HG03159 (cell line): ENCODE data around the gene TMSB15C.
"Not testable (repeated sequence)": the region's sequence is repeated elsewhere in the genome, so short reads cannot be mapped to it uniquely, and the experiment has no call there.

Experiments
- ATAC-seq: cut with Tn5 transposase; IDR thresholded peaks from one replicate; pipeline ENCODE4 v1.9.1; 2021; ENCODE audit warnings: mild to moderate bottlenecking, moderate library complexity; ENCODE audit not compliant: unreplicated experiment

Gene TMSB15C

DNA sequence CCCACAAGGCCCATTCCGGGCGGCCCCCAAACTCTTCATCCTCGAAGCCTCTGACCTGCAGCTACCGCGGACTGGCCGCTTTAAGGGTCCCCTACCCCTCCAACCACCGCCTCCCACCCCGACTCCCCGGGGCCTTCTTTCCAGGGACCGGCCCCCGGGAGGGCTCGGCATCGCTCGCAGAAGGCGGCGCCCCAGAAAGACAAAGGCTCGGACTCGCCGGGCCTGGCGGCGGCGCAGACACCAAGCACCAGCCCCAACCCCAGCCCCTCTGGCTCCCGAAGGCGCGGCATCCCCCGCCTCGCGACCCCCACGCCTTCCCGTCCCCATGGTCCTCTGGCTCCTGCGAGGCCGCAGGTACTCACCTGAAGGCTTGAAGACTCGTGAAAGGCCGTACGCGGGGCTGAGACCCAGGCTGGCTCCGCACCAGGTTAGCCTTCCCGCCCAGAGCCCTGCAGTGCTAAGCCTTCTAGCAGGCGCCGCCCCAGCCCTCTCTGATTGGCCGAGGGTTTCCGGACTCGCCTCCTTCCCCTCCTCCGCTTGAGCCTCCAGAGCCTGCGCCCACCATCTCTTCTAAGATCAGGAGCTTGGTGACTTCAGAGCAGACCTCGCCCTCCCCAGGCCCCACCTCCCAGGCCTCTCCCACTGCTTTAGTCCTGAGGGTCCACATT, at the start of gene TMSB15C:
TMSB15C (minus strand) TSS at position 459 of the 668 bp plus-strand sequence.
- peak; percentile 98 for ATAC-seq

DNA sequence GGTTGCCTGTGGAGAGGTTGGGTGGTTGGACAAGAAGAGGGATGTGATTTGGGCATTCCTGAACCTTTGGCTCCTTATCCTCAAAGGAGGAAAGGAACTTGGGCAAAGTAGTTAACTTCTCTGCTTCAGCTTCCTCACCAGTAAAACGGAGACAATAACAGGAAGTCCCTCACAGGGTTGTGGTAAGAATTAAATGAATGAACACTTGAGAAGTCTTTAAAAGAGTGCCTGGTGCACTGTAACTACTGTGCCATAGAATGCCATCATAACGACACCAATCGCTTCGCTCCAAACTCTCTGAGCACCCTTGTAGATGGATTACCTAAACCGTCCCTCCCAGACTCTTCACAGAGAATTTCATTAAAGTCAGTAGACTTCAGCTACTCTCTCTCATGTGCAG, 46.8 kb upstream of the TMSB15C start:
- no peak for ATAC-seq

DNA sequence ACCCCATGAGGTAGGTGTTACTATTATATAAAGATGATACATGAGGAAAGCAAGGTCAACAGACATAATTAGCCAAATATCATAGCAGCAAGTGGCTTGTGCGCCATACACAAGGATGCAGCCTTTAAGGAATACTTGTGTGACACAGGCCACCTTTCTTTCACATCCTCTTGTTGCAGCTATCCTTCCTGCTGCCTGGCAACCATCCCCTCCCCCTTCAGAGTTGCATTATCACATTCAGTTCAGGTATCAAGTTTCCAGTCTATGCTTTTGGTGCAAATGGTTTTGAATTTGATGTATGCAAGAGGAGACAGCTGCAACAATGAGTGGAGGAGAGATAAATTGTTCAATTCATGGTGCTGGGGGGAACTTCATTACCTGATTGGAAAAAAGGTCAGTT, 42.7 kb upstream of the TMSB15C start:
- no peak for ATAC-seq

DNA sequence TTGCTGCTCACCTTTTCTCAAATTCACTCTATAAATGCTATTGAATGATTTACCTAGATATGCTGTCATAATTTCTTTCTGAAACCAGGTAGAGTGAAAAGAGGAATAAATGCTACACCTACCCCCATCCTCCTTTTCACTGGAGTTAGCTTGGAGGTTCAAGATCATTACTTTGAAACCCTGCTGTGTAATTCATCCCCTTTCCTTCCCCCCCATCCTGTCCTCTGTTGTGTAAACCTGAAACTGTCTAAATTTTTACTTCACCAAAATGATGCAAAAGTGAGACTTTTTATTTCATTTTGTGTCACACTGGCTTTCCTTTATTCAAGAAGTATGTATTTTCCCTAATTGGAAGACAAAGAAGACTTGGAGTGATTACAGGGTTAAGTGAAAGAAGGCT, 41.7 kb upstream of the TMSB15C start:
- ATAC-seq: no peak

DNA sequence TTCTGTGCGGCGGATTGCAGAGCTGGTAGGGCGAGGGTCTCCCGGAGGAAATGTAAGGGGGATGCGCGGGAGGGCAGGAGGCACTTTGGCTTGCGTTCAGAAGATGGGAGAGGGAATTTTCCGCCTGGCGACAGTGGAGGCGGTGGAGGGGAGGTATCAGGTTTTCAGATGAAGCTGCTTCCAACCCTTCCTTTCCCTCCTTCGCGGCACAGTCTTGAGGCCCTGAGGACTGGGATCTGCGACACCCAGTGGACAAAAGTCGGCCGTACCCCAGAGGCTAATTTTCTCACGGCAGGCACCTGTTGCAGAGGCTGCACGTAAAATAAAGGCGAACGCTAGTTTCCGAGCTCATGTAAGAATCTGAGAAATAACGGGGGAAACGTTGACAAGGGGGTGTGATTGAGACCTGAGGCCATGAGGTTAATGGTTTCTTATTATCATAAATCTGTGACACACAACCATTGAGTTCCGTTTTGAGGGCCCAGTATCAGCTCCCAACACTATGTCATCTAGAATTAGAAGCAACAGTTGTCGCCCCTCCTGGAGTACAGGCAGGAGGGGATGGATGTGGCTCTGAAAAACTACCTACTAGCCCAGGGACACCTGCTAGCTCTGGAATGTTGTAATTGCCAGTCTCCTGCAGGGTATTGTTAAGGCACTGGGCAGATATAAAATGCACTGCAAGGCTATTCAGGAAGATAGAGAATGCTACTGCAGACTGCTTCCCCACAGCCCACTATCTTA, 37.4 kb upstream of the TMSB15C start:
- peak; percentile 42 for ATAC-seq

DNA sequence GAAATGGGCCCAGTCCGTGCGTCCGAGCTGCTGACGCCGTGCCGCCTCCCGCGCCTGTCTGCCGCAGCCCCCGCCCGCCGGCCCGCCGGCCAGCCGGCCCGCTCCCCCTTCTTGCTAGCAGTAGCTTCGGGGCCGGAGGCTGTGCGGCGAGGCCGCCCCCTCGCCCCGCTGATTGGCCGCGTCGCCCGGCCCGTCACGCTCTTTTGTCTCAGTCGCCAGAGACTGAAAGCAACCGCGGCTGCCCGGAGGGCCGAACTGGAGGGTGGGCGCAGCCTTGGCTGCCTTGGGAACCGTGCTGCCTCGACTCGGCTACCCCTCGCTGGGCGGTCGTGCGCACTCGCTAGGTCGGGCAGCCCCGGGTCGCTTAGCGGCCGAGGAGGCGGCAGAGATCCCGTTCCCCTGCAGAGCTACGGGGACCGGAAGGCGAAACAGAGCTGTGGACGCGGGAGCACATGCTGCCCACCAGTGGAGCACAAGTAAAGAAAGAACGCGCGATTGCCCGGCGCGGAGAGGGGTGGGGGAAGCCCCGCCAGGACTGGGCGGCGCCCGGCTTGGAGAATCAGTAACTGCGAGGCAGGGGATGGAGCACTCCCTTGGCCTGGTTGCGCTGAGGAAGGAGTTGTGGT, 36.4 kb upstream of the TMSB15C start, which contains the start of gene ZCCHC18:
ZCCHC18 (plus strand) TSS at position 198 of the 626 bp plus-strand sequence. CDS start 1,589 bp downstream, outside the sequence.
- peak; percentile 65 for ATAC-seq

DNA sequence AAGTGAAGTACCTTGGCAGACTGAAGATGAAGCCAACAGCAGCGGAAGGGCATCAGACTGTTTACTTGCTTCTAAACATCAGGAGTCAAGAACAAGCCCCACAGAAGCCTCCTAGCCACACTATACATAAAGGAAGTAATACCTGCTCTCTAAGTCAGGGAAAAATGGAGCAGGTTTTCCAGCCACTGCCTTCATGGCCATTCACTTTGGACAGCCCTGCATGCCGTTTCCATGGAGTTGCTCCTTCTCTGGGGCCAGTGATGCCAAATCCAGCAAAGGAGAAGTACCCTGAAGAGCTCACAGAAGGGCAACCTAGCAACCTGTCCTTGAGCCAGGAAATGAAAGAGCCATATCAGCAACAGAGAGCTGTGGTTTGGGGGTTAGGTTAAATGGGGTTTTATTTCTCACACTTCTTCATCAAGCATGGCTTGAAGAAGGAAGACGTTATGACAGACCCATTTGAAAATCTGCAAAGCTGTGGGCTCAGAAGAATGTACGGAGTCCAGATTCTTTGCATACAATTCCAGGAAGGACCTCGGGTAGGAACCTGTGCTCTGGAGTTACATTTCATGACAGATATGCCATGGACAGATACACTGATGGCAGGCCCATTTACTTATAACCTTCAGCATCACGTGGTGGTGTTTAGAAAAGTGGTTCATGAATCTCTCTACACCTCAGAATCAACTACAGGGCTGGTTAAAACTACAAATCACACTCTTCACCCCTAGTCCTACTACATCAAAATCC, 34.6 kb upstream of the TMSB15C start:
- ATAC-seq: peak; percentile 44

DNA sequence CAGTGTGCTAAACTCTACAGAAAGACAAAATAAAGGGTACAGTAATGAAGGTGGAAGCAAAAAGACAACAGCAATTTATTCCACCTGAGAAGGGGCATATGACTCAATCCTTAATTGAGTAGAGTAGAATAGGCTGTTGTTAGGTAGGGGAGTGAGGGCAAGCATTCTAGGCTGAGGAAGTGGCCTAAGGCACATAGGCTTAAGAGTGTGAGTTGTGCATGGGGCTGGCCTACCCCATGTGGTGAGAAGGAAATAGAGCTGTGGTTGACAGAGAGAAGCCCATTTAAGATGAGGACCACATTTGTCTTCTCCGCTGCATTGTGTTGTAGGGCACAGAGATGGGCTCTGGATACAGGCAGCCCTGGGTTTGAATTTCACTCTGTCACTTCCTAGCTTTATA, 32.9 kb upstream of the TMSB15C start:
- no peak for ATAC-seq

DNA sequence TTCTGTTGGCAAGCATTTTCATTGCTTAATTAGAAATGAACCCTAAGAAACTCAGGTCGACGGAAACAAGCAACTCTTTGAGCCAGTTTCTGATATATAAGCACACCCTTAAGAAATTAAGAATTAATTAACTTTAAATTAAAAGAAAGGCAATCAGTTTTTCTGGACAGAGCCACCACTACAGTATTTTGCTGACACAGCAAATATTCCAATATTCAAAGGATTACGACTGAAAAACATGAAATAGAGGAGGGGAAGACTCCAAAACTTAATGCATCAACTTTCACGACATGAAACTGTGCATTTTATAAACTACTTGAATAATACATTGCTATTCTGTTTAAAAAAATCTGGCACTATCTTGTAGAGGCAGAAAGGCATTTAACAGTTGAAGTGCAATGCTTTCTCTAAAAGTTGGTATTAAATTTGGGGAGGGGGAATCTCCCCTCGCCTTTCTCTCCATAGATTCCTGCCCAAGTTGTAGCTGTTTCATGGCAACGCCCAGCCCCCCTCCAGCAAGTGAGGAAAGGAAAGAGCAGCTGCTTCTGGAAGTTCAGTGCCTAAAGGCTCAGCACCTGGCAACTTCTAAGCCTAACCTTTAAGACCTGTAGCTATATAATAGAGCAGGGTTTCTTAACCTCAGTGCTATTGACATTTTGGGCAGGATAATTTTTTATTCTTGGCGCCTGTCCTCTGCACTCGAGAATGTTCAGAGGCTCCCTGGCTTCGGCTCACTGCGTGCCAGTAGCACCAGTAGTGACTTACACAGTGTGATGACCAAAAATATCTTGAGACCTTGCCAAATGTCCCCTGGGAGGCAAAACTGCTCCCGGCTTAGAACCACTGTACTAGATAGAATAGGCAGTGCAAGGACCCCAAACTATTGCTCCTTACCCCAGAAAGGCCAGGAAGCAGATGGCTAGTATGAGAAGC, 29.6 kb upstream of the TMSB15C start:
- ATAC-seq: no peak

DNA sequence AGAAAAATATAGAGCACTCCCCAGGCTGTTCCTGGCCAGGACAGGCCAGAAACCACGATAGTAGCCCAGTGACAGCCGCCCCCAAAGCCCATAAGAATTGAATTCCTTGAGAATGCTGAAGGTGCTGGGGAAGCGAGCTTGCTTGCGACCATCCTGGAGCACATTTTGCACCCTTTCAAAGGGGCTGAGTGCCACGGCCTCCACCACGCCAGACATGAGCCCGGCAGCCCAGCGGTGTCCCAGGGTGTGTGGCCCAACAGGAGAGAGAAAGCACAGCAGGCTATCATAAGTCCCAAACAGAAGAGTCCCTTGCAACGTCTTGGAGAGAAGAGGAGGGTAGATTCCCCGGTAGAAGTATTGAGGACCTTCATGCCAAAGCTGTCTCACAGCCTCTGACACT, 28.6 kb upstream of the TMSB15C start:
- ATAC-seq: no peak

DNA sequence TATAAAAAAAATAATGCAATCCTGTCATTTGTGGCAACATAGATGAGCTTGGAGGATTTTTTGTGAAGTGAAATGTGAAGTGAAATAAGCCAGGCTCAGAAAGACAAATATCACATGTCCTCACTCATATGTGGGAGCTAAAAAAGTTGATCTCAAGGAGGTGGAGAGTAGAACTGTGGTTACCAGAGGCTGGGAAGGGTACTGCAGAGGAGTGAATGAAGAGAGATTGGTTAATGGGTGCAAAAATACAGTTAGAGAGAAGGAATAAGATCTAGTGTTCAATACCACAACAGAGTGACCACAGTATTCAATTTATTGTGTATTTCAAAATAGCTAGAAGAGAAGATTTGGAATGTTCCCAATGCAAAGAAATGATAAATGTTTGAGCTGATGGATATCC, 22.9 kb upstream of the TMSB15C start:
- ATAC-seq: no peak

DNA sequence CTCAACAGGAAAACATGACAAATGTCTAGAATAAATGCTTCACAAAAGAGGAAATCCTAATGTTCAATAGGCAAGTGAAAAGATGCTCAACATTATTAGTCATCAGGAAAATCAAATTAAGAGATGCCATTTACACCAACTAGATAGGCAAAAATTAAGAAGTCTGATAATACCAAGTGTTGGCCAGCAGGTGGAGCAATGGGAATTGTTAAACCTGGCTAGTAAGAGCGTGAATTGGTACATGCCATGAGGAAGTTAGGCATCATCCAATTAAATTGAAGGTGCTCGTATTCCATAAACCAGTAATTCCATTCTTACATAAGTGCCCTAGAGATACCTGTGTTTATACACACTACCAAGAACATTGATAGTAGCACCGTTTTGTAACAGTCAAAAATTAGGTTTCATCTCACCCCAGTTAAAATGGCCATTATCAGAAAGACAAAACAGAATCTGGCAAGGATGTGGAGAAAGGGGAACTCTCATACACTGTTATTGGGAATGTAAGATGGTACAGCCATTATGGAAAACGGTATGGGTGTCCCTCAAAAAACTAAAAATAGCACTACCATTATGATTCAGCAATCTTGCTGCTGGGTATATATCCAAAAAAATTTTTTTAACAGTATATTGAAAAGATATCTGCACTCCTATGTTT, 22.2 kb upstream of the TMSB15C start:
- ATAC-seq: peak; percentile 83

DNA sequence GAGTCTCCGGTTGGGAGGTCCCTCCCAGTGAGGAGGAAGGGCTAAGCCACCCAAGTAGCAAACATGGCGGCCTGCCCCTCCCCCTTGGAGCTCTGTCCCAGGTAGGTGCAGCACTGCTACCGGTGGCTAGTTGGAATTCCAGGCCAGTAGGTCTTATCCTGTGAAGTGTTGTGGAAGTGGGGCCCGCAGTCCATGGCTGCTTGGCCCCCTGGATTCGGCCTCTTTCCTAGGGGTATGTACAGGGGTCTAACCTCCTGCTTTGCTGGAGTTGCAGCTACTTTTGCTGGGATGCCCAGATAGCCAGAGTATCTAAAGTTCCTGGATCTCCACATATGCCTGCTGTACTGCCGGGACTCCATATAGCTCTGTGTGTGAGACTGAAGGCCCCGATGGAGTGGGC, 9.9 kb upstream of the TMSB15C start:
- ATAC-seq: no peak

DNA sequence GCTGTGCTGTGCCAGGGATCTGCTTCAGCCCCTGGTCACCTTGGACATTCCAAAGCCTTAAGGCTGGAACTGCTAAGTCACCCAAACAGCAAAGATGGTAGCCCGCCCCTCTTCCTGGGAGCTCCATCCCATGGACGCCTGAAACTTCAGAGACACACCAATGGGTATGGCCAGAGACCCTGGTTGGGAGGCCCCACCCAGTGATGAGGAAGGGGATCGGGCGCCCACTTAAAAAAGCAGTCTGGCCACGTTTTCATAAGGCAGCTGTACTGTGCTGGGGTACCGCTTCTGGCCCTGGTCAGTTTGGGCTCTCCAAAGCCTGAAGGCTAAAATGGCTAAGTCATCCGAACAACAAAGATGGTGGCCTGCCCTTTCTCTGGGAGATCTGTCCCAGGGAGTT, 9.4 kb upstream of the TMSB15C start:
- no peak for ATAC-seq

DNA sequence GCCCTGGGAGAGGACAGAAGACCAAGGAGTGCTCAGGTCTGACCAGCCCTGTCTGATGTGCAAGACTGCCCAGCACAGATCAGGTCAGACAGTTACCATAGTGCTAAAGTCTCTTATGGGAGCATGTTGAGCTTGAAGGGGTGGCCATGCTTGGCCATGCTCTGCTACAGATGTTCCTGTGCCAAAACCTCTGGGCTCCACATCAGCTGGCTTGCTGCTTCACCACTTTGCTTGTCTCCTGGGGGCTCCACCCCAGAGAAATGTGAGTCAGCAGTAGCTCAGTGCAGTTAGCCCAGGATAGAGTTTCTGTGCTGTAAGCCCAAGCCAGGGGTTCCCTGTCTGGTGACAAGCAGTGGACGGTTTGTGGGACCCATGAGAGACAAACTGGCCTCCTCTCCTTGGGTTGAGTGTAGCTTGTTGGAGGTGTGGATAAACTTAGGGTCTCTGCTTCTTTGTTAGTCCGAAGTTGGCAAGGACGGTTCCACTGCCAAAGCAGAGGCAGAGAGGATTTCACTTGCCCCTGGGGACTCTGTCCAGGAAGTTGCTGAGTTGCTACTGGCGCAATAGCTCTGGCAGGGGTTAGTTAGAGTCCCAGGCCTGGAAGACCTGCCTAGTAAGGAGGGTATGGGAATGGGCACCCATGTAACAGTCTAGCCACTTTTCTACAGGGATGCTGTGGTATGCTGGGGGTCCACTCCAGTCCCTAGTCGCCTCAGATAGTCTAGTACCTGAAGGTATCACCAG, 8.7 kb upstream of the TMSB15C start:
- no peak for ATAC-seq

DNA sequence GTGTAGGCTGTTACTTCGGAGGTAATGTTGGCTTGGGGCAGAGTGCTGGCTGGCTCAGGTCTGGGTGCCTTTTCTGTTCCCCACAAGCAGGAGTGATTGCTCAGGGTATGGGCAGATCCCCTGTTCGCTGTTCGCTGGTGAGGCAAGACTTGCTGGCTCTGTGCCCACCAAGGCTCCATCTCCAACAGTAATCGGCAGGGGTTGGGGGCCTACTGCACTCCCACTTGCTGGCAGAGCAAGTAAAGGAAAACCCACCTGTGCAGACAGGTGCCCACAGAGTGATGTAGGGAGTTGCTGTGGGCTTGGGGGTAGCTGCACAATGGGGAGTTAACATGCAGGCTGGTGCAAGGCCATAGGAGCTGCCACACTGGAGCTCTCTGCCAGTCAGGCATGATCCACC, 8.0 kb upstream of the TMSB15C start:
- ATAC-seq: no peak

DNA sequence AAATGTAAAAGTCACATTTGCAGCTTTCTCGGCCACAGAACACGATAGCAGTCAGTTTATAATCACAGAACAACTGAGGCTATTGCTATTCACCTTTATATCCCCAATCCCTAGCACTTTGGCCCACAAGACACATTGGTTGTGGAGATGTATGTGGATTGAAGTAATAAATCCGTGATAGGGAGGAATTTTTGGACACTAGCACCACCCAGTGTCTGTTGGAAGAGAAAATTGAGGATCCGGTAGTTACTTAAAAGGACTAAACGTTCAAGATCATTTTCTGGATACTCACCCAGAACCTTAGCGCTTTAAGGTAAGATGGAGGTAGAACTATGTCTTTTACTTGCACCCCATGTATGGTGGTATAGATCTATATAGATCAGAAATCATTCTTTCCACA, 1.8 kb upstream of the TMSB15C start:
- not testable (repeated sequence) for ATAC-seq

DNA sequence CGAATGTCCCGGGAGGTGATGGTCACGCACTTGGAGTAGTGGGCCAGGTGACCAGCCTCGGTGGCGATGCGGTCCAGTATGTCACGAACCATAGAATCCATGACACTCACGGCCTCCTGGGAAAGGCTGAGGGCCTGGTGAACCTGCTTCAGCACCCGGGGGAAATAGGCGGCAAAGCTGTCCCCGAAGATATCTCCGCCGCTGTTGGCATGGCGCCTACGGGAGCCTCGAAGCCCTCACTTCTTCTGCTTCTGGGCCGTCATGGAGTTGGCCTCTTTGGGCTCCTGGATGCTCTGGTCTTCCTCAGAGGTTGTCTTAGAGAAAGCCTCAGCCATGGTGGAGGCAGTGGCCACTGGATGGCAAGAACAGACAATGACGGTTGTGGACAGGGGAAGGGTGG, 13.4 kb downstream of the TMSB15C start:
- ATAC-seq: not testable (repeated sequence)

DNA sequence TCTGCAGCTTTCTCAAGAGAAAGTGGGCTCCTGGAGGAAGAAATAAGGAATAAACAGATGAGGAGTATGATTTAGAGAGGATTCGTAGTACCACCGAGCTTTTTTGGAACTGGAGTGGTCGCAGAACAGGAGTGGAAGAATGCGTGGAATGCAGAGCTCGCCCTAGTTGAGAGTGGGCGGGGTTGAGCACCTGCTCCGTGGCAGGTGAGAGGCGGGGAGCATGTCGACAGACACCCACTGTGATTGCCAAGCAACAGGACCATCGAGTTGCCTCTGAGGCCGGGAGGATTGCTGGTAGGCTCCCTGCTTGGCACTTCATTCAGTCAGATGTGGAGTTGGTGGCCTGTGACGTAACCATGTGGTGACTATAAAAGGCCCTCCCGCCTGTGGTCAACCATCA, 21.1 kb downstream of the TMSB15C start:
- not testable (repeated sequence) for ATAC-seq
